Karpas-422 (cell line): ENCODE measurements around the gene CENPO. TPM values are rescaled to one million over a fixed set of nuclear protein-coding genes. Genes with fewer than 3 reads are reported as not detected.

Experiments
- DNase-seq: peaks from one replicate; pipeline ENCODE4 v3.0.0-alpha.2; 2015
- H2AFZ ChIP-seq: fragments of 200-600 bp; sonication (generic); 2 replicates; pipeline ENCODE4 v1.6.1; 2014; ENCODE audit warnings: antibody characterized with exemption, low read length, mixed read lengths
- H3K27ac ChIP-seq: fragments of 200-600 bp; sonication (generic); 2 replicates; pipeline ENCODE4 v1.5.1; 2014; ENCODE audit warnings: mild to moderate bottlenecking, low read length, moderate library complexity
- H3K27me3 ChIP-seq: fragments of 200-600 bp; sonication (generic); 2 replicates; pipeline ENCODE4 v1.6.1; 2014; ENCODE audit warnings: low read length, mixed read lengths
- H3K36me3 ChIP-seq: fragments of 200-600 bp; sonication (generic); 2 replicates; pipeline ENCODE4 v1.6.1; 2014; ENCODE audit warnings: low read length, mixed read lengths; ENCODE audit not compliant: insufficient read depth
- H3K4me1 ChIP-seq: fragments of 200-600 bp; sonication (generic); 2 replicates; pipeline ENCODE4 v1.6.1; 2014; ENCODE audit warnings: mild to moderate bottlenecking, low read length, mixed read lengths
- H3K4me2 ChIP-seq: fragments of 200-600 bp; sonication (generic); 2 replicates; pipeline ENCODE4 v1.6.1; 2014; ENCODE audit warnings: low read length, low read depth, mild to moderate bottlenecking; ENCODE audit not compliant: poor library complexity, severe bottlenecking
- H3K4me3 ChIP-seq: fragments of 200-600 bp; sonication (generic); 2 replicates; pipeline ENCODE4 v1.5.1; 2014; ENCODE audit warnings: mild to moderate bottlenecking, antibody characterized with exemption, low read length, mixed read lengths
- H3K79me2 ChIP-seq: fragments of 200-600 bp; sonication (generic); 2 replicates; pipeline ENCODE4 v1.6.1; 2014; ENCODE audit warnings: mild to moderate bottlenecking, low read length, mixed read lengths
- H3K9ac ChIP-seq: fragments of 200-600 bp; sonication (generic); 2 replicates; pipeline ENCODE4 v1.6.0; 2014; ENCODE audit warnings: low read length
- H3K9me2 ChIP-seq: fragments of 200-600 bp; sonication (generic), shearing (Covaris generic); replicated peaks from 2 replicates; pipeline ENCODE4 v1.6.0; 2014; ENCODE audit warnings: mild to moderate bottlenecking, low read length, moderate library complexity; ENCODE audit not compliant: insufficient read depth
- H3K9me3 ChIP-seq: fragments of 300-700, 200-600 bp; sonication (generic); 2 replicates; pipeline ENCODE4 v1.6.1; 2014; ENCODE audit warnings: low read length, mixed read lengths
- H4K20me1 ChIP-seq: fragments of 200-600 bp; sonication (generic); 2 replicates; pipeline ENCODE4 v1.6.1; 2014; ENCODE audit warnings: mild to moderate bottlenecking, antibody characterized with exemption, low read length, low read depth; ENCODE audit not compliant: insufficient read depth
- total RNA-seq: library from RNA; depleted of rRNA; stranded (reverse); fragments of >200 nt; shearing (Covaris generic); gene quantifications from 2 replicates; pipeline ENCODE4 v1.2.3, GENCODE V29; 2014; ENCODE audit warnings: low replicate concordance; rRNA removed

Gene CENPO, protein sequence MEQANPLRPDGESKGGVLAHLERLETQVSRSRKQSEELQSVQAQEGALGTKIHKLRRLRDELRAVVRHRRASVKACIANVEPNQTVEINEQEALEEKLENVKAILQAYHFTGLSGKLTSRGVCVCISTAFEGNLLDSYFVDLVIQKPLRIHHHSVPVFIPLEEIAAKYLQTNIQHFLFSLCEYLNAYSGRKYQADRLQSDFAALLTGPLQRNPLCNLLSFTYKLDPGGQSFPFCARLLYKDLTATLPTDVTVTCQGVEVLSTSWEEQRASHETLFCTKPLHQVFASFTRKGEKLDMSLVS
- total RNA-seq: 17.5 and 32.9 TPM in 2 replicates

DNA sequence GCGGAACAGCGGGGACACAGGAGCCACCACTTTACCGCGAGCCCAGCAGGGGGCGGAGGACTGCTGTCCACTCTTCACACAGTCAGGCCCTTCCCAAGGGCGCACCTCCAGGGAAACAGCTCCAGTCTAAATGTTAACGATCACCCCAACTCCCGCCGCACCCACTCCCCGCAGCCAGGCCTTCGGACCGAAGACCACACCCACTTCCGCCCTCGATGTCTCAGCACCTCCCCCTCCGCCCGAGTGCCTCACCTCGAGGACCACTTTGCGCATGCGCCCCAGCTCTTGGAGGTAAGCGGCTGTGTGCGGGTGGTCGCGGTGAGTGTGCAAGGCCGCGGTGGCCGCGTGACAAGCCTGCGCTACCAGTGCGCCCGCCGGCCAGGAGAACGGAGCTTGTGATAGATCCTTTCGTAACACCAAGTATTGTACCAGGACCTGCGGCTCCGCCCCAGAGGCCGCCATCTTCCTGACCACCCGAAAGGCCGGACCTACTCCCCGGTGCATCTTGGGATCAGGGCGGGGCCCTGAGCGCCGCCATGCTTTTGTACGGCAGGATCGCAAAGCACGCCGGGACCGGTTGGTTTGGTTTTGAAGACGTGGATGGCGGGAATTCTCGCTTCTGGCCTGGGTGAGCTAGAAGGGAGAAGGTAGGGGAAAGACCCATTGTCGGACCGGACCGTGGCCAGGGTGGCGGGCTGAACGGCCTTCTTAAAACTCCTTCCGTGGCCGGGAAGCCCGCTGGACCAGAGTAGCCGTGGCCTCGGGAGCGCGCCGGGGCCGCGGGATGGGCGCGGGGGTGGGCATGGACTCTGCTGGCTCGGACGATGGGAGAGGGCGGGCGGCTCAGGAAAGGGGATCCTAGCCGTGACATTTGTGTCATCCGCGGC is at the start of gene CENPO, which contains the start of gene PTRHD1:
Gene CENPO, plus strand, starts transcription at position 552 of the 887 bp plus-strand sequence. CDS start 495 bp downstream, outside the sequence.
Gene PTRHD1, minus strand, starts transcription at position 518 of the 887 bp plus-strand sequence. Its CDS starts 14 bp downstream, at position 504.
- Histone ChIP-seq H3K36me3 (peaks cover 22% of the 10 kb centered on the region; the same call in 1 of the 2 replicates), H3K4me1 (peaks cover 41% of the 10 kb centered on the region), H3K27ac (peak within 1 kb of the TSS; percentile 64), H3K9me3 (no peaks in the 10 kb centered on the region), H3K27me3 (no peaks in the 10 kb centered on the region), H3K79me2 (peaks cover 48% of the 10 kb centered on the region), H3K4me3 (peak within 1 kb of the TSS; percentile 91), H4K20me1 (no peaks in the 10 kb centered on the region), H3K9ac (peak within 1 kb of the TSS; percentile 86), H3K9me2 (no peaks in the 10 kb centered on the region), H2AFZ (peak within 1 kb of the TSS; percentile 71; the same call in 1 of the 2 replicates), H3K4me2 (peak within 1 kb of the TSS; percentile 72)
- peak; percentile 98 for DNase-seq

DNA sequence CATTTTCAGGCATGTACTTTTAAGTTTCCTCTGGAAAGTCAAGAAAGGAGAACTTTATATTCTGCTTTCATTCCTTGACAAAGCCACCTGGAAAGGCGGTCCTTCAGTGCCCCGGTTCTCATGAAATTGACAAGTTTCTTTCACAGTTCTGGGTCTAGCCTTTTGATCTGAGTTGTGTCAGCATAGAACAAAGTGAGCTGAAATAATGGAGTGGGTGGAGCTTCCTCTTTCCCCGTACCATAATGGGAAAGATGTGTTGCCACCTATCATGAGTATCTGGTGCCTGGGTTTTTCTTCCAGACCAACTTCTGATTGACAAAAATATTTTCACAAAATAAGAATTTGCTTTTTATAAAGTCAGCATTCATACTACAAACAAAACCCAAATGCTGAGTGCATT is 49.3 kb upstream of the CENPO start:
- Histone ChIP-seq H2AFZ (no peak overlapping the region), H3K27me3 (no peaks in the 10 kb centered on the region), H3K36me3 (no peaks in the 10 kb centered on the region), H3K4me2 (no peak overlapping the region), H3K79me2 (no peaks in the 10 kb centered on the region), H3K4me3 (no peak overlapping the region), H3K9ac (no peak overlapping the region), H4K20me1 (no peaks in the 10 kb centered on the region), H3K27ac (no peak overlapping the region), H3K9me2 (no peaks in the 10 kb centered on the region), H3K4me1 (peaks cover 15% of the 10 kb centered on the region), H3K9me3 (no peaks in the 10 kb centered on the region)
- no peak for DNase-seq

DNA sequence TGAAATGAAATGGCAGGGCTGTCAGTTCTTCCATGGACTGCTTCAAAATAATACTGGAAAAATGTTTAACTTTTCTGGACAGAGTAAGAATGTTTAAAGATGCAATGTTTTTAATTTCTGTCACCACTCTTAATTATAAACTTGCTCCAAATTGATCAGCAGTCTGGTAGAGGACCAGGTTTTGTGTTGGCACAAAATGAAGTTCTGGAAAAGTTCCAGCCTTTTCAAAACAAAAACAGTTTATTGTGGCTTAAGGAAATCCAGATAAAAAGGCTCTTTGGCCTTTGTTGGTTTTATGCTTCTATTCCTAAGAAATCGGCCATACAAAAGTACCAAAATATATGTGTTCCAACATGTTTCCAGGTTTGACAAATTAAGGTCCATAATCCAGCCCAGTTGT is 48.9 kb upstream of the CENPO start:
- Histone ChIP-seq H3K4me1 (peaks cover 15% of the 10 kb centered on the region), H3K9me3 (no peaks in the 10 kb centered on the region), H4K20me1 (no peaks in the 10 kb centered on the region), H3K27ac (no peak overlapping the region), H3K36me3 (no peaks in the 10 kb centered on the region), H3K79me2 (no peaks in the 10 kb centered on the region), H3K27me3 (no peaks in the 10 kb centered on the region), H3K9me2 (no peaks in the 10 kb centered on the region), H3K4me2 (no peak overlapping the region), H2AFZ (no peak overlapping the region), H3K4me3 (no peak overlapping the region), H3K9ac (no peak overlapping the region)
- no peak for DNase-seq

DNA sequence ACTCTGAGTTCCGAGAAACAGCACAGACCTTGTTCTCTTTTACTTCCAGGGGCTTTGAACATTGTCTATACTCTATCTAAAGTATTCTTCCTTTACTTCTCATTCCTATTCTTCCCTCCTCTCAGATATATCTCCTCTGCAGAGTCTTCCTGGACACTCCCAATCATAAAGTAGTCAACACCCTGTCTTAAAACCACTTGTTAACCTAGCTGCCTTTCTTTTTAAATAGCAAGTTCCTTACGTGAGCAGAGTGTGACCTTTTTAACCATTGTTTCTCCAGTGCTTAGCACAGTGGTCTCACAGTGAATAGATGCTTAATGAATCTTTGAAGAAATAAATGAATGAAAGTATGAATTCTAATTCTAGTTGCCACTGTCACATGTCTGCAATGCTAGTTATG is 47.4 kb upstream of the CENPO start:
- Histone ChIP-seq H3K4me3 (no peak overlapping the region), H3K9ac (no peak overlapping the region), H3K9me3 (no peaks in the 10 kb centered on the region), H3K27me3 (no peaks in the 10 kb centered on the region), H3K9me2 (no peaks in the 10 kb centered on the region), H3K4me2 (no peak overlapping the region), H3K79me2 (no peaks in the 10 kb centered on the region), H3K4me1 (peaks cover 15% of the 10 kb centered on the region), H4K20me1 (no peaks in the 10 kb centered on the region), H2AFZ (no peak overlapping the region), H3K27ac (no peak overlapping the region), H3K36me3 (no peaks in the 10 kb centered on the region)
- DNase-seq: no peak

DNA sequence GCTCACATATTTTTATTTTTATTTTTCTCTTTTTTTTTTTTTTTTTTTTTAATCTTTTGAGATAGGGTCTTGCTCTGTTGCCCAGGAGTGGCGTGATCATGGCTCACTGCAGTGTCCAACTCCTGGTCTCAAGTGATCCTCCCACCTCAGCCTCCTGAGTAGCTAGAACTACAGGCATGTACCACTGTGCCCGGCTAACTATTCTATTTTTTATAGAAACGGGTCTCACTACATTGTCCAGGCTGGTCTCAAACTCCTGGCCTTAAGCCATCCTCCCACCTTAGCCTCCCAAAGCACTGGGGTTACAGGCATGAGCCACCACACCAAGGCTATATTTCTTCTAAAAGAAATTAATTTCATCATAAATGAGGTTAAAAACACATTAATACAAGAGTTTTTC is 45.9 kb upstream of the CENPO start:
- Histone ChIP-seq H3K36me3 (no peaks in the 10 kb centered on the region), H2AFZ (no peak overlapping the region), H3K9ac (no peak overlapping the region), H3K79me2 (no peaks in the 10 kb centered on the region), H3K9me3 (no peaks in the 10 kb centered on the region), H4K20me1 (no peaks in the 10 kb centered on the region), H3K27me3 (no peaks in the 10 kb centered on the region), H3K4me1 (peaks cover 12% of the 10 kb centered on the region), H3K4me3 (no peak overlapping the region), H3K9me2 (no peaks in the 10 kb centered on the region), H3K27ac (no peak overlapping the region), H3K4me2 (no peak overlapping the region)
- DNase-seq: no peak

DNA sequence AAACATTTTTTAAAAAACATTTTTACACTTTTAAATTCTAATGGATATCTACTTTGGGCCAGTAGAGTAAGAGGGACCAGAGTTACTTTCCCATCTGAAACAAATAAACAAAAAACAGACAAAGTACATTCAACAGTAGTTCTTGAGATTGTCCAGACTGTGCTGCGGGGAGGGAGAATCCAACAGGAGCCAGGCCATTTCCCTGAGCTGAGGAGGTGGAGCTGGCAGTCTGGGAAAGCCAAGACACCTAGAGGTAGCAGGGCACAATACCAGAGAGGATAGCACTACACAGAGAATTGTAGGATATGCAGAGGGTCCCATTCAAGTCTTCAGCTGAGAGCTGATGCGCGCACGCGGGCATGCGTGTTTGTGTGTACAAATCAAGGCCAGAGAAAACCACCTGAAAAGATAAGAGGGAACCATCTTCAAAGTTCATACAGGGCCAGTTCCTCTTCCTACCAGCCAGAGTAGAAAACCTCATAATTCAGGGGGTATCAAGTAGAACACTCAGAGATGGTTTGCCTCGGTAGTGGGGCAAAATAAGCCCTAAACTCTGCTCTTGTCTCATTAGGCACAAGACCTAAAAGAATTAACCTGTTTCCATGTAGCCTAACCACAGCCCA is 44.0 kb upstream of the CENPO start:
- no peak for DNase-seq
- Histone ChIP-seq H3K79me2 (no peaks in the 10 kb centered on the region), H3K9me2 (no peaks in the 10 kb centered on the region), H3K36me3 (no peaks in the 10 kb centered on the region), H3K4me1 (peaks cover 6% of the 10 kb centered on the region), H3K4me2 (no peak overlapping the region), H3K27me3 (no peaks in the 10 kb centered on the region), H4K20me1 (no peaks in the 10 kb centered on the region), H3K4me3 (no peak overlapping the region), H3K9me3 (no peaks in the 10 kb centered on the region), H3K9ac (no peak overlapping the region), H3K27ac (no peak overlapping the region), H2AFZ (no peak overlapping the region)

DNA sequence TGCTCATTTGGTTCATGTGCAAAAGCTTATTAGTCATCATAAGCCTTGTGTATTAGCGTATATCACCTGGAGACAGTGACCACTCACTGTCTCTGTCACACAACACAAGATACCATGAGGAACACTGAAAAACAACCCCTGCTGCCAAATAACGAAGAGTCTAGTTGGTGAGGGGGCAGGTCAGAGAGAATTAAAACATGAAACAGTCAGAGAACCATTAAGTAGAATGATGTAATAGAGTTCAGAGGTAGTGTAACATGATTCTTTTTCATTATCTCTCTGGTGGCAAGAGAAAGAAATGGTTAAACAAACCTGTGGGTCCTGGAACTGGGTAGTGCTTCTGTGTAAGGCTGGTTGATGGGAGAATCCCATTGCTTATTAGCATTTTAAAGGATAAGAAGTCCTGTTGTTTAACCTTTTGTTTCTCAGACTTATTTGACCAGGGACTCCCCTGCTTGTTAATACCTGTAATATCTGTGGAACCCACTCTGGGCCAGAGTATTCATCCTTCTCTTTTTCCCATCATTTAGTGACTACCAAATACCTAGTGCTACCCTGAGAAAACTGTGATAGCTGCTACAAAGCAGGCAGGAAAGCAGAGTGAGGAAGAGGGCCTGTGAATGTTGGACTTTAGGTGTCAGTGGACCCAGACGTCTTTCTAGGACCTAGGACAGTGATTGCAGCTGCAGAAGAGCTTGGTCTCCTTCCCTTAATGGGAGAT is 38.1 kb upstream of the CENPO start:
- Histone ChIP-seq H3K27me3 (no peaks in the 10 kb centered on the region), H3K4me3 (no peak overlapping the region), H4K20me1 (no peaks in the 10 kb centered on the region), H3K79me2 (no peaks in the 10 kb centered on the region), H3K4me1 (no peaks in the 10 kb centered on the region), H2AFZ (no peak overlapping the region), H3K36me3 (no peaks in the 10 kb centered on the region), H3K9me2 (no peaks in the 10 kb centered on the region), H3K9ac (no peak overlapping the region), H3K9me3 (no peaks in the 10 kb centered on the region), H3K27ac (no peak overlapping the region), H3K4me2 (no peak overlapping the region)
- DNase-seq: no peak
